ENCODE results near the gene PLEKHA5.
"Not testable (repeated sequence)": the region's sequence is repeated elsewhere in the genome, so short reads cannot be mapped to it uniquely, and the experiment has no call there.

The PLEKHA5 gene

DNA sequence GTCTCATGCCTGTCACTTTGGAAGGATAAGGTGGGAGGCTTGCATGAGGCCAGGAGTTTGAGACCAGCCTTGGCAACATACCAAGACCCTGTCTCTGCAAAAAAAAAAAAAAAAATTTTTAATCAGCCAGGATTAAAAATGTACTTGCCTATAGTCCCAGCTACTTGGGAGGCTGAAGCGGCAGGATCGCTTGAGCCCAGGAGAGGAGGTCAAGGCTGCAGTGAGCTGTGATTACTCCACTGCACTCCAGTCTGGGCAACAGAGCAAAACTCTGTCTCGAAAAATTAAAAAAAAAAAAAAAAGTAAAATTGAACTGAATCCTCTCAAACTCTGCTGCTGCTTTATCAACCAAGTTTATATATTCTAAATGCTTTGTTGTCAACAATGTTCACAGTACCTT, 181.6 kb downstream of the PLEKHA5 start:
- Mint-ChIP-seq H3K27me3 (no peaks in the 10 kb centered on the region), H3K9me3 (no peaks in the 10 kb centered on the region), H3K36me3 (ENCODE audit: insufficient read depth) (peaks cover 1% of the 10 kb centered on the region), H3K4me1 (no peaks in the 10 kb centered on the region), H3K4me3 (no peak overlapping the region), H3K27ac (ENCODE audit: low read depth) (no peak overlapping the region)
- no peak for ATAC-seq (replicated peaks; ENCODE audit: extremely low read depth, poor library complexity, severe bottlenecking)
- DNase-seq (ENCODE audit: low spot score in 2 of 2) = no peak

DNA sequence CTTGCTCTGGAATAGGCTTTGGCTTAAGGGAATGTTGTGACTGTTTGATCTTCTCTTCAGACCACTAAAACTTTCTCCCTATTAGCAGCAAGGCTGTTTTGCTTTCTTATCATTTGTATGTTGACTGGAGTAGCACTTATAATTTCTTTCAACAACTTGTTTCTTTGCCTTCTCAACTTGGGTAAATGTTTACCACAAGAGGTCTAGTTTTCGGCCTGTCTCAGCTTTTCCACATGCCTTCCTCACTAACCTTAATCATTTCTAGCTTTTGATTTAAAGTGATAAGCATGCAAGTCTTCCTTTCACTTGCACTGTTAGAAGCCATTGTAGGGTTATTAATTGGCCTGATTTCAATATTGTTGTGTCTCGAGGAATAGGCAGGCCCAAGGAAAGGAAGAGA, 183.1 kb downstream of the PLEKHA5 start:
- Mint-ChIP-seq H3K27me3 (no peaks in the 10 kb centered on the region), H3K9me3 (no peaks in the 10 kb centered on the region), H3K36me3 (ENCODE audit: insufficient read depth) (peaks cover 1% of the 10 kb centered on the region), H3K27ac (ENCODE audit: low read depth) (no peak overlapping the region), H3K4me1 (no peaks in the 10 kb centered on the region), H3K4me3 (no peak overlapping the region)
- ATAC-seq (replicated peaks; ENCODE audit: extremely low read depth, poor library complexity, severe bottlenecking) = no peak
- no peak for DNase-seq (ENCODE audit: low spot score in 2 of 2)

DNA sequence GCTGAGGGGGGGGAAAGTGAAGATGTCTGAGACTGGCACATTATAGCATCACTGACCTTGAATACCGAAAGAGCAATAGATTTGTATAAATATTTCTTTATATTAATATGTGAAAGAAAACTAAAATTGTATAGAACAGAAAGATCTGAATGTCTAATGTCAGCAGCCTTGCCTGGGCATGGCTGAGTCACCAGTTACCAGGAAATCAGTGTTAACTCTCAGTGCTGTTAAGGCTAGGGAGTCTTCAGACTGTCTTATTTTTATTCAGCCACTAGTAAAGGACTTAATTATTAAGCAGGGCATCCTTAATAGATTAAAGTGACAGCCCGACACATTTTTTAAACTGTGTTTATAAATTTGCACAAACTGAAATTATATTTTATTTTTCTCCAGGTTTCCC, 186.9 kb downstream of the PLEKHA5 start:
- Mint-ChIP-seq H3K27ac (ENCODE audit: low read depth) (no peak overlapping the region), H3K4me3 (no peak overlapping the region), H3K36me3 (ENCODE audit: insufficient read depth) (no peaks in the 10 kb centered on the region), H3K9me3 (no peaks in the 10 kb centered on the region), H3K27me3 (no peaks in the 10 kb centered on the region), H3K4me1 (no peaks in the 10 kb centered on the region)
- no peak for ATAC-seq (replicated peaks; ENCODE audit: extremely low read depth, poor library complexity, severe bottlenecking)
- DNase-seq (ENCODE audit: low spot score in 2 of 2) = no peak

DNA sequence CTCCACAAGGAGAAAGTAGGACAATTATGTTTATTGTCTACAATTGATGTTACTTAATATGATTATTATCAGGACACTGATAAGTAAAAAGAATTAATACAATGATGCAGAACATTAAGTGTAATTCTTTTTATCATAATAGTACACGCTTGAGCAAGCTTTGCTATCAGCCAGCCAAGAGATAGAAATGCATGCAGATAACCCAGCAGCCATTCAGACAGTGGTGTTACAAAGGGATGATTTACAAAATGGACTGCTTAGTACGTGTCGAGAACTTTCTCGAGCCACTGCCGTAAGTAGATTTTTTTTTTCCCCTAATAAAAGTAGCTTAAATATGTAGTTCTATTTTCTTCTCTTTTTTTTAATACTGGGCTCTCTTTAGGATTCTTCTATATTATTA, 192.8 kb downstream of the PLEKHA5 start:
- Mint-ChIP-seq H3K9me3 (no peaks in the 10 kb centered on the region), H3K4me3 (no peak overlapping the region), H3K27me3 (no peaks in the 10 kb centered on the region), H3K4me1 (no peaks in the 10 kb centered on the region), H3K27ac (ENCODE audit: low read depth) (no peak overlapping the region), H3K36me3 (ENCODE audit: insufficient read depth) (peaks cover 2% of the 10 kb centered on the region)
- ATAC-seq (replicated peaks; ENCODE audit: extremely low read depth, poor library complexity, severe bottlenecking) (no peak), DNase-seq (ENCODE audit: low spot score in 2 of 2) (no peak)

DNA sequence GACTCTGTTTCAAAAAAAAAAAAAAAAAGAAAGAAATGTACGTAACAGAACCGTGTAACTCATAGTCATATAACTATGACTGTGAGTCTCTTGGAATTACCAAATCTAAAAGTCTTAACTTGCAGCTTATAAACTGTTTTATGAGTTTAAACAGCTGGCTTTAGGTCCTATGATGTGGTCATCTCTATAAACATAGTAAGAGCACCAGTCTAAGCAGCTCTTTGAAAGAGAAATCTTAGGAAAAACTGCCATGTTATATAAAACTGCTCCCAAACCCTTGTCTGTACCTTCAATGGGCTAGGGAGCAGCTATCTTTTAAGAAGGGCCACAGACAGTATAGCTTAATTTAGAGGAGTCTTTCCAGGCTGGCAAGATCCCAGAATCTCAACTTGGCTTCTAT, 194.3 kb downstream of the PLEKHA5 start:
- Mint-ChIP-seq H3K4me3 (no peak overlapping the region), H3K9me3 (no peaks in the 10 kb centered on the region), H3K27me3 (no peaks in the 10 kb centered on the region), H3K27ac (ENCODE audit: low read depth) (no peak overlapping the region), H3K4me1 (no peaks in the 10 kb centered on the region), H3K36me3 (ENCODE audit: insufficient read depth) (peaks cover 5% of the 10 kb centered on the region)
- no peak for ATAC-seq (replicated peaks; ENCODE audit: extremely low read depth, poor library complexity, severe bottlenecking)
- DNase-seq (ENCODE audit: low spot score in 2 of 2) = no peak

DNA sequence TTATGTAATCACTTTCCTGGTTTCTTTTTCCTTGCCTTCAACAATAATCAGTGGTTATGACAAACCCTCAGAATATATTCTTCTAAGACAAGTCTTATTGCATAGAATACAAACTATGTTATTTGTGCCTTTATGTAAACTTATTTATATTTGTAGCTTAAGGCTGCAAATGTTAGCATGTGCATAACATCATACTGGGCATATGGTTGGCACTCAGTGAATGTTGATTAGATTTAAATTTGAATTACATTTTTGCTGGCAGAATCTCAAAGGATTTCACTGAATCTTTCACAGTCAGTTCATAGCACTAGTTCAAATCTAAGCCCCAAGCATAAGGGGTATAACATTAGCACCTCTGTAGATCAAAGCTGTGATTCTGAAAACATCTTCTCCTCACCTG, 196.6 kb downstream of the PLEKHA5 start:
- H3K36me3 Mint-ChIP-seq (ENCODE audit: insufficient read depth) = peaks cover 5% of the 10 kb centered on the region
- H3K4me3 Mint-ChIP-seq = no peak overlapping the region
- H3K27ac Mint-ChIP-seq (ENCODE audit: low read depth) = no peak overlapping the region
- no peaks in the 10 kb centered on the region for H3K27me3 Mint-ChIP-seq
- H3K4me1 Mint-ChIP-seq = no peaks in the 10 kb centered on the region
- no peak for ATAC-seq (replicated peaks; ENCODE audit: extremely low read depth, poor library complexity, severe bottlenecking)
- H3K9me3 Mint-ChIP-seq = no peaks in the 10 kb centered on the region
- no peak for DNase-seq (ENCODE audit: low spot score in 2 of 2)

DNA sequence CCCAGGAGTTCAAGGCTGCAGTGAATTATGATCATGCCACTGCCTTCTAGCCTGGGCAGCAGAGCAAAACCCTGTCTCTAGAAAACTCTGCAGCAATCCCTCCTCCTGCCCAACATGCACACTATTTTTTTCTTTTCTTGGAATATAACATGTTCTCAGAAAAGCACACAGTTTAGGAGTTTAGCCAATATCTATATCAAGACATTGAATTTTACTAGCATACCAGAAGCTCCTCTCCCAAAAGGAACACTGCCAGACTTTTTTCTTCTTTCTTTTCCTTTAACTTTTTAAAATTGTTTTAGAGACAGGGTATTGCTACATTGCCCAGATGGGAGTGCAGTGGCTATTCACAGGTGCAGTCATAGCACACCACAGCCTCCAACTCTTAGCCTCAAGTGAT, 202.7 kb downstream of the PLEKHA5 start:
- DNase-seq (ENCODE audit: low spot score in 2 of 2) (no peak), ATAC-seq (replicated peaks; ENCODE audit: extremely low read depth, poor library complexity, severe bottlenecking) (no peak)
- Mint-ChIP-seq H3K9me3 (no peaks in the 10 kb centered on the region), H3K4me3 (no peak overlapping the region), H3K27ac (ENCODE audit: low read depth) (no peak overlapping the region), H3K4me1 (no peaks in the 10 kb centered on the region), H3K36me3 (ENCODE audit: insufficient read depth) (peaks cover 6% of the 10 kb centered on the region), H3K27me3 (no peaks in the 10 kb centered on the region)

DNA sequence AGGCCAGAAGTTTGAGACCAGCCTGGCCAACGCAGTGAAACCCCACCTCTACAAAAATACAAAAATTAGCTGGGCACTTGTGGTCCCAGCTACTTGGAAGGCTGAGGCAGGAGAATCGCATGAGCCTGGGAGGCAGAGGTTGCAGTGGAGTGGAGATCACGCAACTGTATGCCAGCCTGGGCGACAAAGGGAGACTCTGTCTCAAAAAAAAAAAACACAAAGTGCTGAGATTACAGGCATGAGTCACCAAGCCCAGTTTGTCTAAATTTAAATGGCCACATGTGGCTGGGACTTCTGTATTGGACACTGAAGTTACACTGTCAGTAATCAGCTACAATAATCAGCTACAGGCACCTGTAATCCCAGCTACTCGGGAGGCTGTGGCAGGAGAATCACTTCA, 208.9 kb downstream of the PLEKHA5 start:
- ATAC-seq (replicated peaks; ENCODE audit: extremely low read depth, poor library complexity, severe bottlenecking) = no peak

DNA sequence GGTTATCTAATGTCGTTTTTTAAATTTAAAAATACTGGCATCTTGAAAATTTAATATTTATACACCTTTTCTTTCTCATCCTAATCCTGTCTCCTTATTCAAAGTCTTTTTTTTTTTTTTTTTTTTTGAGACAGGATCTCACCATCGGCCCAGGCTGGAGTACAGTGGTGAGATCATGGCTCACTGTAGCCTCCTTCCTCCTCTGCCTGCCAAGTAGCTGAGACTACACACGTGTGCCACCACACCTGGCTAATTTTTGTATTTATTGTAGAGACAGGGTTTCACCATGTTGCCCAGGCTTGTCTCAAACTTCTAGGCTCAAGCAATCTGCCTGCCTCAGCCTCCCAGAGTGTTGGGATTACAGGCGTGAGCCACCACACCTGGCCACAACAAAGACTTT, 221.3 kb downstream of the PLEKHA5 start:
- H3K27me3 Mint-ChIP-seq; H3K4me3 Mint-ChIP-seq; ATAC-seq (replicated peaks; ENCODE audit: extremely low read depth, poor library complexity, severe bottlenecking); DNase-seq (ENCODE audit: low spot score in 2 of 2); H3K27ac Mint-ChIP-seq (ENCODE audit: low read depth); H3K4me1 Mint-ChIP-seq; H3K9me3 Mint-ChIP-seq: not testable (repeated sequence)
- peaks cover 15% of the 10 kb centered on the region for H3K36me3 Mint-ChIP-seq (ENCODE audit: insufficient read depth)

More for the DNA sequence above, 208.9 kb downstream of the PLEKHA5 start:
- no peak for DNase-seq (ENCODE audit: low spot score in 2 of 2)
- Mint-ChIP-seq H3K9me3 (peaks cover 6% of the 10 kb centered on the region), H3K27ac (ENCODE audit: low read depth) (no peak overlapping the region), H3K4me1 (no peaks in the 10 kb centered on the region), H3K27me3 (no peaks in the 10 kb centered on the region), H3K4me3 (no peak overlapping the region), H3K36me3 (ENCODE audit: insufficient read depth) (peaks cover 5% of the 10 kb centered on the region)

DNA sequence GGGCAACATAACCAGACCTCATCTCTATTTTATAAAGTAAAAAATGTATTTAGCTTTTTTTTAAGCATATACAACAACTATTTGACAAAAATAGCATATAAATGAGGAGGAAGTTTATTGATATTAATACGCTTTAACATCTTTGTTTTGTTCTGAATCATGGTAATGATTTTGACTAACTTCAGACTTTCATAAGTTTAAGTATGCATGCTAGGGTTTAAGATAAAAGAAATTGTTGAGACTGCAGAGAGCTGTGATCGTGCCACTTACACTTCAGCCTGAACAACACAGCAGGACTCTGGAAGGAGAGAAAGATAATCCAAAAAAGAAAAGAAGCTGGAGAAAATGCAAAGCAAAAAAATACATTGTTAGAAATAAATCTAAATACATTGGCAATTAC, 221.8 kb downstream of the PLEKHA5 start:
- Mint-ChIP-seq H3K4me3 (no peak overlapping the region), H3K27me3 (no peaks in the 10 kb centered on the region), H3K36me3 (ENCODE audit: insufficient read depth) (peaks cover 18% of the 10 kb centered on the region), H3K27ac (ENCODE audit: low read depth) (no peak overlapping the region), H3K9me3 (no peaks in the 10 kb centered on the region), H3K4me1 (no peaks in the 10 kb centered on the region)
- no peak for ATAC-seq (replicated peaks; ENCODE audit: extremely low read depth, poor library complexity, severe bottlenecking)
- no peak for DNase-seq (ENCODE audit: low spot score in 2 of 2)

DNA sequence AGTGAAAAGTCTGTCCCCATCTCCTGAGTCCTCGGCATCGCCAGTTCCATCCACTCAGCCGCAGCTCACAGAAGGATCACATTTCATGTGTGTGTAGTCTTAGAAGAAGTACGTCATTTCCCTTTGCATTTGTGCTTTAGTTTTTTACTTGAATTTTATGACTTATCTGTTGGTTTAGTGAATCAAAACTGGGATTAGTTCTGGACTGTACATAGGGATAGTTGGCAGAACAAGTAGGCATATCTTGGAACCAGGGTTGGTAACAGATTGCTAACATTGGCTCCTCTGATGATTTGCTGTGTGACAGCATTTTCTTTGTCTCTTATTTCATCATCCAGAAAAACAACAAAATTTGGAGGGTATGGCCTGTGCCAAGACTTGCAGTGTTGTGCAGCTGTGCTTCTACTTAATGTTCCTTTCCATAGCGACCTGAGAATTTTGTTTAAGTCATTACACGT, 240.2 kb downstream of the PLEKHA5 start:
- Mint-ChIP-seq H3K4me1 (no peaks in the 10 kb centered on the region), H3K4me3 (no peak overlapping the region), H3K36me3 (ENCODE audit: insufficient read depth) (peaks cover 19% of the 10 kb centered on the region), H3K27me3 (no peaks in the 10 kb centered on the region), H3K9me3 (no peaks in the 10 kb centered on the region), H3K27ac (ENCODE audit: low read depth) (no peak overlapping the region)
- ATAC-seq (replicated peaks; ENCODE audit: extremely low read depth, poor library complexity, severe bottlenecking) (no peak), DNase-seq (ENCODE audit: low spot score in 2 of 2) (no peak)

DNA sequence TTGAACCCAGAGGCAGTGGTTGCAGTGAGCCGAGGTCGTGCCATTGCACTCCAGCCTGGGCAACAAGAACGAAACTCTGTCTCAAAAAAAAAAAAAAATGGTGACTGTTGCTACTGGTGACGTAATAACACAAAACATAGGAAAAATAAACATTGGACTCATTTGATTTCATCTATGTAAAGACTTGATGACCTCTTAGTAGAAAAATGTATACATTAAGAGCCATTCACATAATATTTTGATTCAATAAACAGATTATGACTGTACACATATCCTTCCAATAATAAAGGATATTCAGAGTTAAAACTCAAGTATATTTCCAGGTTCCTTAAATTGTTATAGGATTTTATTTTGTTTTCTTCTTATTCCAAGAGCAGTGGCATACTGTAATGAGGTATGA, 244.1 kb downstream of the PLEKHA5 start:
- H3K4me1 Mint-ChIP-seq = no peaks in the 10 kb centered on the region
- H3K36me3 Mint-ChIP-seq (ENCODE audit: insufficient read depth) = peaks cover 10% of the 10 kb centered on the region
- ATAC-seq (replicated peaks; ENCODE audit: extremely low read depth, poor library complexity, severe bottlenecking) (no peak), DNase-seq (ENCODE audit: low spot score in 2 of 2) (no peak)
- H3K4me3 Mint-ChIP-seq = no peak overlapping the region
- H3K27ac Mint-ChIP-seq (ENCODE audit: low read depth) = no peak overlapping the region
- H3K9me3 Mint-ChIP-seq = no peaks in the 10 kb centered on the region
- H3K27me3 Mint-ChIP-seq = no peaks in the 10 kb centered on the region

DNA sequence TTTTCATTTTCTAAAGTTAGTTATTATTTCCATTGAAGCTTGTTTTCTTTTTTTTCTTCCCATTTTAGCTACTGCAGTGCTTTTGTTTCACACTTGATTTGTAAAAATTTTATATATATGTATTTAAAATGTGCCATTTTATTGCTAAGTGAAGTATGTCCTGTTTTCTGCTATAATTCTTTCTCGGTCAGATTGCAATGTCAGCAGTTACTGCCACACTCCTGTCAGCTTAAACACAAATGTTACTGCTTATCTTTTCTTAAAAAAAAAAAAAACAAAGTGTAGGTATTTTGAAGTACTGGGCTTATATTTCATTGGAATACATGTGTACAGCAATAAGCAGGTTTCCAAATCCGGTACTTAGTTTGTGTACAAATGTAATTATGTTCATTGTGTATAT, 246.4 kb downstream of the PLEKHA5 start:
- ATAC-seq (replicated peaks; ENCODE audit: extremely low read depth, poor library complexity, severe bottlenecking) = no peak
- H3K4me1 Mint-ChIP-seq = no peaks in the 10 kb centered on the region
- DNase-seq (ENCODE audit: low spot score in 2 of 2) = no peak
- no peaks in the 10 kb centered on the region for H3K9me3 Mint-ChIP-seq
- no peak overlapping the region for H3K27ac Mint-ChIP-seq (ENCODE audit: low read depth)
- peaks cover 8% of the 10 kb centered on the region for H3K36me3 Mint-ChIP-seq (ENCODE audit: insufficient read depth)
- no peaks in the 10 kb centered on the region for H3K27me3 Mint-ChIP-seq
- H3K4me3 Mint-ChIP-seq = no peak overlapping the region

DNA sequence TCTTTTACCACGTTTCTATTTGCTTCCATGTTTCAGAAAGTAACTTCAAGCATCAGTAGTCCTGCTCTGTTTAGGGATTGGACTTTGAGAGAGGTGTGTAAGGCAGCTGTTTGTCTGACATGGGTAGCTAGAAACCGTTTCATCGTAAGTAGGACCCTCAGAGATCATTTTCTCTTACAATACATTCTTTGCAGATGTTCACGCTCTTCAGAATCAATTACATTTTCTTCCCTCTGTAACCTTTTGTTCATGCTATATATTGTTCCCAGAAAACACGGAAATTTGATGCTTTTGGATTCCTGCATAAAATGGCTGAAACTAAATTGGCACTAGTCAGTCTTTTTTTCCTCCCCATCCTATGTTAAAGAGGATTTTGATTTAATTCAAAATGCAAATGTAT, 247.2 kb downstream of the PLEKHA5 start:
- Mint-ChIP-seq H3K27ac (ENCODE audit: low read depth) (no peak overlapping the region), H3K4me3 (no peak overlapping the region), H3K36me3 (ENCODE audit: insufficient read depth) (peaks cover 6% of the 10 kb centered on the region), H3K9me3 (no peaks in the 10 kb centered on the region), H3K27me3 (no peaks in the 10 kb centered on the region), H3K4me1 (no peaks in the 10 kb centered on the region)
- DNase-seq (ENCODE audit: low spot score in 2 of 2) (no peak), ATAC-seq (replicated peaks; ENCODE audit: extremely low read depth, poor library complexity, severe bottlenecking) (no peak)
